Fibroblast of pulmonary artery (primary cell): ENCODE data around the gene DNAJC16.

Experiments used
- DNase-seq: peaks from one replicate; pipeline ENCODE4 v3.0.0-alpha.2; 2010; ENCODE audit warnings: low read depth
- H3K4me3 ChIP-seq: replicated peaks from 2 replicates; pipeline ENCODE4 v1.5.1; 2011; ENCODE audit warnings: low read depth, mild to moderate bottlenecking, control low read depth, low read length, moderate library complexity
- TF ChIP-seq, protein P1 (sequence below): IDR thresholded peaks from 2 replicates; pipeline ENCODE4 v1.5.1; 2011; ENCODE audit warnings: mild to moderate bottlenecking, control low read depth, low read length, inconsistent platforms; ENCODE audit errors: missing control alignments

Gene DNAJC16

DNA sequence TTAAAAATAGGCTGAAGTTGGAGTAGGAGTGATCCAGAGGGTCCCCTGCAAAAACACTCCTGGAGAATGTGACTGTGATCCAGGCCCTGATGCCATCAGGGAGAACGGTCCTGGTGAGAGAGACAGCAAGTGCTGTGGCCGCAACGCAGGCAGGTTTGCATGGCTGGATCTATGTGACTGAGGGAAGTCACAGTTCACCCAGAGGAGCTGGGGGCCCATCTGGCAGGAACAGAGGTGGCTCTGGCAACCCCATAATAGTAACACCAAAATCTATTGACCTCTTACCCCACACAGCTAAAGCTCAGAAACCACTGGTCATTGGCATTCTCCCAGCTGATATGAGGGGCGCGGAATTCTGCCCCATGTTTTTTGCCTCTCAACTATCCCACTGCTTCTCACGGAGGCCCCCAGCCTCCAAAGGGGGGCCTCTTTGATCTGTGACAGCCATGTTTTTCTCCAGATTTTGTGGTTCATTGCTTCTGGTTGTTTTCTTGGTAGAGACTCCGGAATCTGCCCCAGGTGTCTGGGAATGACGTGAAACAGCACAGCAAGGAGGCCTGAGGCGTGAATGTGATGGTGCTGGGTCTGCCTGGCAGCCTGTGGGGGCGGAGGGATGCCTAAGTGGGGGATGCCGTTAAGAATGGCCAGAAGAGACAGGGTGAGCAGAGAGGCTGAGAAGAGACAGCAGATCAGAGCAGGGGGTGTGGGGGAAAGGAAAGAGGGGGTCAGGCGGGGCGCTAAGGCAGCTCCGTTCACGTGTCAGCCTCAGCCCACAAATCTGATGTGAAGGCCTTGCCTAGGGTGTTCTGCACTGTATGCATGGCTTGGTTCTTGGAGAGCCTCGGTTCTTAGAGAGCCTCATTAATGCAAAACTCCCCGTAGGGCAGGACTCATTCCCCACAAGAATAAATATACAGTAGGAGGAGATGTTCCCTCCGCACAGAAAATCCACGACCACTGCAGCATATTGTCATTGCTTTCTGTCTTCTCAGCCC is 26.2 kb upstream of the DNAJC16 start:
- TF ChIP-seq, protein P1, sequence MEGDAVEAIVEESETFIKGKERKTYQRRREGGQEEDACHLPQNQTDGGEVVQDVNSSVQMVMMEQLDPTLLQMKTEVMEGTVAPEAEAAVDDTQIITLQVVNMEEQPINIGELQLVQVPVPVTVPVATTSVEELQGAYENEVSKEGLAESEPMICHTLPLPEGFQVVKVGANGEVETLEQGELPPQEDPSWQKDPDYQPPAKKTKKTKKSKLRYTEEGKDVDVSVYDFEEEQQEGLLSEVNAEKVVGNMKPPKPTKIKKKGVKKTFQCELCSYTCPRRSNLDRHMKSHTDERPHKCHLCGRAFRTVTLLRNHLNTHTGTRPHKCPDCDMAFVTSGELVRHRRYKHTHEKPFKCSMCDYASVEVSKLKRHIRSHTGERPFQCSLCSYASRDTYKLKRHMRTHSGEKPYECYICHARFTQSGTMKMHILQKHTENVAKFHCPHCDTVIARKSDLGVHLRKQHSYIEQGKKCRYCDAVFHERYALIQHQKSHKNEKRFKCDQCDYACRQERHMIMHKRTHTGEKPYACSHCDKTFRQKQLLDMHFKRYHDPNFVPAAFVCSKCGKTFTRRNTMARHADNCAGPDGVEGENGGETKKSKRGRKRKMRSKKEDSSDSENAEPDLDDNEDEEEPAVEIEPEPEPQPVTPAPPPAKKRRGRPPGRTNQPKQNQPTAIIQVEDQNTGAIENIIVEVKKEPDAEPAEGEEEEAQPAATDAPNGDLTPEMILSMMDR = no peak
- no peak overlapping the region for H3K4me3 ChIP-seq
- DNase-seq = no peak

DNA sequence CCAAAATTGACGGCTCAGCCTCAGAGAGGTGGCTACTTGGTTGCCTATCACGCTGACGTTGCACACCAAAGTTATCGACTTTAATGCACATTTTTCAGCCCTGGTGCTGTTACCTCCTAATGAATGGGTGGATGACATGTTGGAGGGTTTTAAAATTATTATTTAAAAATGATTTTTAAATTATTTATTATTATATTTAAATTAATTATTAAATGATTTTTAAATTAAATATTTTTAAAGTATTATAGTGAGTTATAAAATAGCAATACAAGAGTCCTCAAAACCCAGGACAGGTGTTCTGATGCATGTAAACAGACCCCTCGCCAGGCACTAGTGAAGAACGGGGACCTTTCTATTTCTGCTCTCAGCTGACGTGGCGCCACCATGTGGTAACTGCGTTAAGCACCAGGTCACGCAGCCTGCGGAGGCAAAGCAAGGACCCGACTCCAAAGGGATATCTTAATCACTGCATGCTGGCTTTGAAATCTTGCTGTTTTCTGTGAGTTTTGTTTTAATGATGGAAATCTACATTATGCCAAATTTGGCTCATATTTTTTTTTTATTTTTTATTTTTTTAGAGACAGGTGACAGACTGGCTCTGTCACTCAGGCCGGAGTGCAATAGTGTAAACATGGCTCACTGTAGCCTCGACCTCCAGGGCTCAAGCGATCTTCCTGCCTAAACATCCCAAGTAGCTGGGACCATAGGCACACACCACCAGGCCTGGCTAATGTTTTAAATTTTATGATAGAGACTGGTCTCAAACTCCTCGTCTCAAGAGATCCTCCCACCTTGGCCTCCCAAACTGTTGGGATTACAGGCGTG is 25.2 kb upstream of the DNAJC16 start:
- DNase-seq = peak; percentile 61
- H3K4me3 ChIP-seq = no peak overlapping the region
- TF ChIP-seq, protein P1 = peak; percentile 86

DNA sequence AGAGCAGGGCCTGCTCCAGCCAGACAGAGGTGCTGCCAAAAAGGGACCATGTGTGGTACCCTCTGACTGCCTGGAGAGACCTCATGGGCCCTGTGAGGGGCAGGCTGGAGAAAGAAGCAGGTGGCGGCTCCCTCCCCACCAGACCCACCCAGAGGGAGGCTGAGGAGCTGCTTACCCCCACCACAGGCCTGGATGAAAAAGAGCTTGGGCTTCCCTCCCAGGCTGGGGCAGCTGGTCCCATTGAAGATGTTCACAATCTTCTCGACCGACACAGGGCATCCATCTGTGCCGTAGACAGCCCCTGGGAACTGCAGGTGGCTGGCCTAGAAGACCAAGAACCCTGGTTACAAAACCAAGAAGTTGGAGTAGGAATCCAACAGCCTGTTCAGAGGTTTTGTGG is 22.2 kb upstream of the DNAJC16 start:
- DNase-seq = no peak
- H3K4me3 ChIP-seq = no peak overlapping the region
- TF ChIP-seq, protein P1 = no peak

DNA sequence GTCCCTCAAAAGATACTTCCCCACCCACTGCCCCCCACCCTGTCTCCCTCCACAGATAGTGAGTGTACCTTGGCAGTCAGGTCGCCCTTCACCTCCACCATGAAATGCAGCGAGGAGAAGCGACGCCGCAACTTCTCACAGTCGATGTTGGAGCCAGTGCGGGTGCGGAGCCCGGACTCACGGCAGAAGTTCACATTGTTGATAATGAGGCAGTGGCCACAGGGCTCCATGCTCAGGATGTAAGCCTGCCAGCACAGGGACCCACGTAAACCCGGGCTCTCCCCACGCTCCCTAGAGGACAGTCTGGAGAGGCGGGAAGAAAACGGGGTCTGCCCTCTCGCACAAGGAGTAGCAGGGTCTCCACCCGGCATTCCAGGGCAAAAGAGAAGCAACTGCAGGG is 19.8 kb upstream of the DNAJC16 start:
- TF ChIP-seq, protein P1 = no peak
- no peak for DNase-seq
- no peak overlapping the region for H3K4me3 ChIP-seq

DNA sequence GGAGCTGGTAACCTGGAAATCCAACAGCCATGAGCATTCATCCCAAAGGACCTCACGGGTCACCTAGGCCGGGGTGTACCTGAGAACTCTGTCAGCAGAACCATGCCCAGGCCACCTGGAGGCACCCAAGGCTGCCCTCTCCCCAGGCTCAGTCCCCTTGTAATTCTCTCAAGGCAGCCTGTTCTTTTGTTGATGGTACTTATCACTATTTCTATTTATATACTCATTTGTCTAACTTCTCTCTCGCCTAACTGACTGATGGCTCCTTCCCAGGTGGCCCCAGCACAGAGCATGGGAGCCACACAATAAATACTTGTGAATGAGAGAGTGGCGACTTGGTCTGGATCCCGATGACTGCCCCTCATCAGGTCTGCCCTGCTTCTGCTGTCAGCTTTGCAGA is 19.4 kb upstream of the DNAJC16 start:
- H3K4me3 ChIP-seq = no peak overlapping the region
- no peak for DNase-seq
- TF ChIP-seq, protein P1 = no peak

DNA sequence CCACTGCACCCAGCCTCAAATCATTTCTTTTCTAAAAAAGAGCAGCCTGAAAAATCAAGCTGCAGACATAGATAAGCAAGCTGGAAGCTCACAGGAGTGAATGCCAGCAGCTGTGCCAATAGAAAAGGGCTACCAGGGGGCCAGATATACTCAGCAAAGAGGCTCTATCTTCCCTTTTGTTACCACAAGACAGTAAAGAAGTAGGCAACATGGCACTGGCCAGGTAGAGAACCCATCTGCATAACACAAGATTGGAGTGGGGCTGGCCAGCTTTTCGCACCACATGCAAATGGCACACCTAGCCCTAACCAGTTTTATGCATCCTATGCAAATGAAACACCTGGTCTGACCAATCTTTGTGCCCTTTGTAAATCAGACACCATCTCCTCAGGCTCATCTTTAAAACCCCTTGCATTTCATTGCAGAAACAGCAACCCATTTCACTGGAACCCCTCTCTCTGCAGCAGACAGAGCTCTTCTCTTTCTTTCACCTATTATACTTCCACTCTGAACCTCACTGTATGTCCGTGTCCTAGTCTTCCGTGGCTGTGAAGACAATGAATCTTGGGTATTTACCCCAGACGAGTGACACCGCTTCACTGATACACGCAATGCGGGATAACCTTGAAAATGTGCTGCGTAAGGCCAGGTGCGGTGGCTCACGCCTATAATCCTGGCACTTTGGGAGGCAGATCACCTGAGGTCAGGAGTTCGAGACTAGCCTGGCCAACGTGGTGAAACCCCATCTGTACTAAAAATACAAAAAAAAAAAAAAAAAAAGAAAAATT is 17.8 kb upstream of the DNAJC16 start:
- no peak for DNase-seq
- H3K4me3 ChIP-seq = no peak overlapping the region
- TF ChIP-seq, protein P1 = no peak
